GM10266 (cell line): ENCODE data around the gene BAHCC1.

Source experiments
- DNase-seq: peaks from one replicate; pipeline ENCODE4 v3.0.0; 2012; ENCODE audit errors: extremely low spot score
- CTCF ChIP-seq: IDR thresholded peaks from 2 replicates; pipeline ENCODE4 v1.5.1; 2012; ENCODE audit warnings: mild to moderate bottlenecking, low read depth; ENCODE audit not compliant: control insufficient read depth, insufficient read depth; ENCODE audit errors: missing control alignments

BAHCC1 gene

GRCh38 chr17:81466564-81467472 lies 71.6 kb downstream of the BAHCC1 start:
- no peak for TF ChIP-seq CTCF
- no peak for DNase-seq

- DNase-seq: no peak
- TF ChIP-seq CTCF: no peak
These were observed 73.0 kb downstream of the BAHCC1 start for GRCh38 chr17:81468111-81468769.

- DNase-seq: no peak
- TF ChIP-seq CTCF: no peak
These were observed 73.5 kb downstream of the BAHCC1 start for GRCh38 chr17:81468770-81469121.

- TF ChIP-seq CTCF: no peak
These were observed 74.0 kb downstream of the BAHCC1 start for GRCh38 chr17:81469266-81469665.

GRCh38 chr17:81470270-81470943 lies 75.2 kb downstream of the BAHCC1 start:
- no peak for TF ChIP-seq CTCF
- DNase-seq: no peak

More at GRCh38 chr17:81469266-81469665, 74.0 kb downstream of the BAHCC1 start:
- DNase-seq: no peak

GRCh38 chr17:81470944-81471817 lies 75.9 kb downstream of the BAHCC1 start:
- no peak for TF ChIP-seq CTCF
- no peak for DNase-seq
